HG02870 (cell line): Measurements from ENCODE around the gene DIP2B.
A peak's percentile ranks its signal among the peaks of the same experiment; 100 is the strongest.
"Not testable (repeated sequence)": the region's sequence is repeated elsewhere in the genome, so short reads cannot be mapped to it uniquely, and the experiment has no call there.

Experiments used
- ATAC-seq: cut with Tn5 transposase; IDR thresholded peaks from one replicate; pipeline ENCODE4 v1.9.1; 2021; ENCODE audit warnings: mild to moderate bottlenecking, moderate library complexity; ENCODE audit not compliant: unreplicated experiment

The DIP2B gene

DNA sequence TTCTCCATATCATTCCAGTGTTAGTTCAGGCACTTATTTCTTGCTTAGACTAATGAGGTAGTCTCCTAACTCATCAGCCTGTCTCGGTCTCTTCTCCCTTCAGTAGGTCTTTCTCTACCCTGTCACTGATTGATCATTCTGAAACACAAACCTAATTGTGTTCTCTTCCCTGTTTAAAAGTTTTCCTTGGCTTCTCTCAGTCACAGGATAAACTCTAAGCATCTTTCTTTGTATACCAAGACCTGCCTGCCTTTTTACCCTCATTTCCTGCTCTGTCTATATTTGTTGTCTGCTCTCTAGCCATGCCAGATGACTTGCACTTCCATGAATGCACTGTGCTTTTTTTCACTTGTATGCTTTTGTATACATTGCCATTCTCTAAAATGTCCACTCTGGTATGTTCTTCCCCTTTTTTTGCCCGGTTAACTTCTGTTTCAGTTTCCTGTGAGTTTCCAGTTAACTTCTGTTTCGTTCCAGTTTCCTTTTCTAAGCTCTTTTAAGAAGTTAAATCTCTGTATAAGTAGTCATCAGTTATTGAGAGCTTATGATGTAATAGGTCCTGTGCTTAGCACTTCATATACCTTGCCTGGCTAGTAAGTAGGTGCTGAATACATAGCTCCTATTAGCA, 12.8 kb downstream of the DIP2B start:
- ATAC-seq, result peak; percentile 55

DNA sequence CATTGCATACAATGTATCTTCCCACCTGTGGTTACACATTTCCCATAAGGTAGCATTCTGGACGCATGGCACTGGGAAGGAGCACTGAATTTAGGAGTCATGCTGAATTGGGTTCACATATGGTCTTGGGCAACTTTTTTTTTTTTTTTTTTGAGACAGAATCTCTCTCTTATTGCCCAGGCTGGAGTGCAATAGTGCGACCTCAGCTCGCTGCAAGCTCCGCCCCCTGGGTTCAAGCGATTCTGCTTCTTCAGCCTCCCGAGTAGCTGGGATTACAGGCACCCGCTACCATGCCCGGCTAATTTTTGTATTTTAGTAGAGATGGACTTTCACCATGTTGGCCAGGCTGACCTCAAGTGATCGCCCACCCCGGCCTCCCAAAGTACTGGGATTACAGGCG, 13.3 kb downstream of the DIP2B start:
- ATAC-seq, result no peak

- ATAC-seq, result no peak
Measured at GRCh38 chr12:50519353-50519752, 14.6 kb downstream of the DIP2B start.

GRCh38 chr12:50520416-50521207, 15.8 kb downstream of the DIP2B start:
- no peak for ATAC-seq

GRCh38 chr12:50521781-50522180, 17.0 kb downstream of the DIP2B start:
- not testable (repeated sequence) for ATAC-seq

DNA sequence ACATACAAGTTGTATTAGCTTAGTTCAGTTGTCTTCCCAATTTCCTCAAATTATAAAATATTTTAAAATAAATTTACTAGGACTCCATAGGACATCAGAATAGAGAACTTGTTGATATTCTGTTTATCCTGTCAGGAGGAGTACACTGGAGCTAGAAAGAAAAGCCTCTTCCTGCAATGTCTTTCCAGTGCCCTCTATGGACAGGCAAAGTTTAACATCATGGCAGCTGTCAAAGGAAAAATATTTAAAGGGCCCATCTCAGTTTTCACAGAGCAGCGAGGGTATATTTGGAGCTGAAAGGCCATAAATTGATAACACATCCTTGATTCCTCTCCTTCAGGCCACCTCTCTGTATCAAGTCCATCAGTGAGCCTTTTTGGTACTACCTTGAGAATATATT, 19.0 kb downstream of the DIP2B start:
- no peak for ATAC-seq

- no peak for ATAC-seq
Measured at GRCh38 chr12:50524621-50525020, 19.8 kb downstream of the DIP2B start.

- no peak for ATAC-seq
Measured at GRCh38 chr12:50525422-50525821, 20.6 kb downstream of the DIP2B start.

DNA sequence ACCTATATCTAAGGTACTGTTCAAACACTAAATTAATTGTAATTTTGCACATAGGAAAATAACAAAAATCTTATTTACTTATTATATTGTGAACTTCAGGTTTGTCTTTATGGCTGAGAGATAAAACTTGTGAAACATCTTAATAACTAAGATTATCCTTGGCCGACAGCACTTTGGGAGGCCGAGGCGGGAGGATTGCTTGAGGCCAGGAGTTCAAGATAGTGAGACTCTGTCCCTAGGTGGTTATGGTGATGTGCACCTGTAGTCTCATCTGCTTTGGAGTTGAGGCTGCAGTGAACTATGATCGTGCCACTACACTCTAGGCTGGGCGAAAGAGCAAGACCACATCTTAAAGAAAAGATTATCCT, 22.6 kb downstream of the DIP2B start:
- no peak for ATAC-seq

- ATAC-seq, result no peak
Measured at GRCh38 chr12:50528800-50529199, 24.0 kb downstream of the DIP2B start.

- no peak for ATAC-seq
Measured at GRCh38 chr12:50529345-50529744, 24.6 kb downstream of the DIP2B start.

DNA sequence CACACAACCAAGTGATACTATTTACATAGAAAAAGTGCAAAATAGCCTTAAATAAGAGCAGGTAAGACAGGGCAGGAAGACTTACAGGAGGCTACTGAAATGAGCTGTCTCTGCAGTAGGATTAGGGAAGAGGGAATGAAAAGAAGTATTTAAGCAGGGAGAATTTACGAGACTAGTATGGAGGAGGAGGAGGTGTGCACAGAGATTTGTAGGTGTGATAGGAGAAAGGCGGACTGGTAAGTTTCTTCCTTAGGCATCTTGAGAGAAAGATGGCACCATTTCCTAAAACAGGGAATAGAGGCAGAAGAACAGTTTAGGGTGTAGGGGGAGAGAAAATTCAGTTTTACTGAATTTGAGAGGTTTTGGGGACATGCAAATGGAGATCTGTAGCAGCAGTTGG, 25.7 kb downstream of the DIP2B start:
- no peak for ATAC-seq

DNA sequence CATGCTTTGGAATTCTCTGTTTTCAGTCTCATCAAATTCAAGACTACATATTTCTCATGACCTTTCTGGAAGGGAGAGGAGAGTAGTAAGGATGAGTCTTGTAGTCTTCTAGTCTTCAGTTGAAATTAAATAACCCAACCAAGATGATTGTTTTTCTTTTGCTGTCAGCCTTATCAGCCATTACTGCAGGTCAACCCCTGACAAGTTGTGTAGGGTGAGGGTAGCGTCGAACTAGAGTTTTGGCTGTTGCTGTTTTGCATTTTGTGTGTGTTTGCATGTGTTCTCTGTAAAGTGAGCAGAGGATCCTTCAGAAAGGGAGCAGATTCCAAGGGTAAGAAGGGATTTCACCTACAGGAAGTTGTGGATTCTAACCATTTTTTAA, 28.4 kb downstream of the DIP2B start:
- no peak for ATAC-seq

- no peak for ATAC-seq
Measured at GRCh38 chr12:50533971-50534370, 29.2 kb downstream of the DIP2B start.

- no peak for ATAC-seq
Measured at GRCh38 chr12:50536831-50537537, 32.2 kb downstream of the DIP2B start.

DNA sequence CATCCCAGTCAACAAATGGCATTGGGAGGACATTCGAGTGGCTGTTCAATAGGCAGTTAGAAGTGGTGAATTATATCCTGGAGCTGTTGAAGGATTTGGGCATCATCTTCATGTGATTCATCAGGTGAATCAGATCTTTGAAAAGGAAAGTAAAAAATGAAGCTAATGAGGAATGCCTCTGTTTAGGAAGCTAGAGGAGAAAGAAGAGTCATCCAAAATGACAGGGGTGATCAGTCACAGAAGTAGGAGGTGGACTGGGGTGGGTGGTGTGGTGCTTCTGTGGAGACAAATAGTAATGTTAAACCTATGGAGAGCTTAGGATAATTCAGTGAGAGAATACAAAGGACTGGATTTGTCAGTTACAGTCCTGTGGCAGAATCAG, 32.7 kb downstream of the DIP2B start:
- no peak for ATAC-seq

- no peak for ATAC-seq
Measured at GRCh38 chr12:50538182-50538581, 33.4 kb downstream of the DIP2B start.

DNA sequence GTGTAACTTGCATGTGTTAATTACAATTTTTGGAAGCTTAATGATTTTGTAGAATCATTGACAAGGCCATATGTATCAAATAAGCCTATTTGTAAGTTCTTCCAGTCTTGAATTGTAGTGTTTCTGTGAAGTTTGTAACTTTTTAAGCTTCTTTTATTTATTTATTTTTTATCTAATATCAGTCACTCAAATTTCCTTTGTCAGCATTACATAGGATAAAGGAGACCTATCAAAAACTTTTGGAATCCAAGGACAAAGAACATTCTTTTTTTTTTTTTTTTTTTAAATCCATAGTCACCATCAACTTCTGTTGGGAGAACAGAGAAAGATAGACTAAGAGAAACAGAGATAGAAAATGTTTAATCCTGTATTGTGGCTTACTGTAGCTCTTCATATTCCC, 36.4 kb downstream of the DIP2B start:
- ATAC-seq, result no peak

DNA sequence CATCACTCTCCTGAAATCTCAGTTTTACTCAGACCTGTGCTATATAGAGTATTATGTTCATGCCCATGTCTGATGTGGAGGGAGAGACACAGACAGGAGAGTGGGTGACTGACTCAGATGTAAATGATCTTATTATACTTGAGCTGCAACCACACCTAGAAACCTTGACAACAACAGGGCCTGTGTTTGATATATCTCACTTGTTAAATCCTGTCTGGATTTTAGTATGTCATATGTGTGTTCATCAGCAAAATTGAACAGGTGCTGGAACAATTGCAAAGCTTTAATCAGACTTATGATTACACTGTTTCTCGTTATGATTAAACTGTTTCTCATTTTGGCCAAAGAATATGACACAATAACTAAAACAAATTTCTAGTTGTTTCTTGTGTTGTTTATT, 37.7 kb downstream of the DIP2B start:
- ATAC-seq, result no peak

GRCh38 chr12:50543188-50543587, 38.4 kb downstream of the DIP2B start:
- not testable (repeated sequence) for ATAC-seq

DNA sequence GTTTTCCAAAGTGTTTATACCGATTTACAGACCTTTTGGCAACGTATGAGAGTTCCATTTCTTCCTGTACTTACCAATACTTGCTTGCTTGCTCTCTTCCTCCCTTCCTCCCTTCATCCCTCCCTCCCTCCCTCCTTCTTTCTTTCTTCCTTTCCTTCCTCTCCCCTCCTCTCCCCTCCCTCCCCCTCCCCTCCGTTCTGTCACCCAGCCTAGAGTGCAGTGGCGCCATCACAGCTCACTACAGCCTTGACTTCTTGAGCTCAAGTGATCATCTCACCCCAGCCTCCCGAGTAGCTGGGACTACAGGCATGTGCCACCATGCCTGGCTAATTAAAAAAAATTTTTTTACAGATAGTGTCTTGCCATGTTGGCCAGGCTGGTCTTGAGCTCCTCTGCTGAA, 40.4 kb downstream of the DIP2B start:
- no peak for ATAC-seq

- no peak for ATAC-seq
Measured at GRCh38 chr12:50545786-50546185, 41.0 kb downstream of the DIP2B start.
